Vagina (tissue), 2 donors: ENCODE data around the gene HRG. TPM values are rescaled to one million over a fixed set of nuclear protein-coding genes. Genes with fewer than 3 reads are reported as not detected.
A peak's percentile ranks its signal among the peaks of the same experiment; 100 is the strongest.

Experiments used
- DNase-seq, 2 donors: peaks; one replicate each; pipeline ENCODE4 v3.0.0-alpha.2; 2017; ENCODE audit errors: extremely low spot score in 2 of 2
- H3K27ac ChIP-seq: fragments of 200-600 bp; sonication (generic); one replicate; pipeline ENCODE4 v1.5.1; 2019
- H3K27me3 ChIP-seq: fragments of 200-600 bp; sonication (generic); one replicate; pipeline ENCODE4 v1.5.1; 2019
- H3K36me3 ChIP-seq, 2 donors: fragments of 200-600 bp; sonication (generic); one replicate each; pipeline ENCODE4 v1.5.1; 2017 to 2019
- H3K4me1 ChIP-seq: fragments of 200-600 bp; sonication (generic); one replicate; pipeline ENCODE4 v1.5.1; 2019
- H3K4me3 ChIP-seq, 2 donors: fragments of 200-600 bp; sonication (generic); 1 replicate in 1 of 2; 2 replicates in 1 of 2; pipeline ENCODE4 v1.5.1; 2016 to 2019
- H3K9me3 ChIP-seq: fragments of 200-600 bp; sonication (generic); one replicate; pipeline ENCODE4 v1.5.1; 2019
- CTCF ChIP-seq, 3 experiments: fragments of 450-650 bp in 2 of 3; fragments of 200-600 bp in 1 of 3; sonication (generic) in 1 of 3; IDR thresholded peaks; one replicate each; pipeline ENCODE4 v1.5.1; 2017 to 2019; ENCODE audit warnings: antibody characterized with exemption in 3 of 3, mild to moderate bottlenecking in 2 of 3, moderate library complexity in 2 of 3
- POLR2A ChIP-seq, 2 donors: fragments of 450-650 bp; IDR thresholded peaks; one replicate each; pipeline ENCODE4 v1.6.1; 2017; ENCODE audit warnings: antibody characterized with exemption in 2 of 2, mild to moderate bottlenecking in 2 of 2, moderate library complexity in 2 of 2
- POLR2AphosphoS5 ChIP-seq, 2 donors: sonication (generic); formaldehyde crosslinking; IDR thresholded peaks; one replicate each; pipeline ENCODE4 v1.9.0; 2017; ENCODE audit warnings: antibody characterized with exemption in 2 of 2, mild to moderate bottlenecking in 2 of 2, low read depth in 1 of 2; ENCODE audit not compliant: insufficient read depth in 1 of 2
- intact Hi-C: fragments of 100-400 bp; cut with DNase I; formaldehyde crosslinking; loops from one replicate; pipeline ENCODE4 v1.15.1; 2023
- total RNA-seq: library from RNA; depleted of rRNA; stranded (reverse); fragments of >200 nt; gene quantifications from one replicate; pipeline ENCODE4 v1.2.3, GENCODE V29; 2016

Gene HRG
- 0.25 TPM for total RNA-seq

- Histone ChIP-seq H3K36me3 (no peaks in the 10 kb centered on the region), H3K4me1 (no peaks in the 10 kb centered on the region), H3K4me3 (no peak within 1 kb of the TSS), H3K27ac (no peak within 1 kb of the TSS), H3K27me3 (no peaks in the 10 kb centered on the region), H3K9me3 (no peaks in the 10 kb centered on the region)
- DNase-seq = no peak
- TF ChIP-seq POLR2AphosphoS5 (IDR thresholded peaks at IDR 0.05; ENCODE audit: insufficient read depth in 1 of 2, low read depth in 1 of 2) = no peak
- intact Hi-C loops = loop anchor here (5.0 kb wide), 1 partner anchor 573 kb away; no protein-coding TSS in a partner anchor
Measured at GRCh38 chr3:186665625-186666188, at the start of gene HRG. TSS of gene HRG (plus strand) at chr3:186666014. CDS start at chr3:186666032, 18 bp downstream.

GRCh38 chr3:186616299-186616617 is 49.6 kb upstream of the HRG start:
- no peaks in the 10 kb centered on the region for H3K27me3 ChIP-seq

GRCh38 chr3:186617036-186617946 is 48.5 kb upstream of the HRG start:
- Histone ChIP-seq H3K4me1 (no peaks in the 10 kb centered on the region), H3K4me3 (peak overlapping the region; percentile 5 to 12), H3K27ac (no peak overlapping the region), H3K27me3 (no peaks in the 10 kb centered on the region), H3K36me3 (no peaks in the 10 kb centered on the region), H3K9me3 (no peaks in the 10 kb centered on the region)
- TF ChIP-seq POLR2AphosphoS5 (IDR thresholded peaks at IDR 0.05; ENCODE audit: insufficient read depth in 1 of 2, low read depth in 1 of 2) = peak; percentile 37 to 48
- TF ChIP-seq CTCF (IDR thresholded peaks at IDR 0.05) = peak; percentile 48 to 82 (median 70)
- TF ChIP-seq POLR2A (IDR thresholded peaks at IDR 0.05) = no peak
- intact Hi-C loops = no loop called here
- no peak for DNase-seq

More at GRCh38 chr3:186616299-186616617, 49.6 kb upstream of the HRG start:
- Histone ChIP-seq H3K27ac (no peak overlapping the region), H3K9me3 (no peaks in the 10 kb centered on the region), H3K4me3 (no peak overlapping the region), H3K36me3 (no peaks in the 10 kb centered on the region), H3K4me1 (no peaks in the 10 kb centered on the region)
- intact Hi-C loops = no loop called here
- TF ChIP-seq CTCF (IDR thresholded peaks at IDR 0.05) (no peak), POLR2A (IDR thresholded peaks at IDR 0.05) (no peak), POLR2AphosphoS5 (IDR thresholded peaks at IDR 0.05; ENCODE audit: insufficient read depth in 1 of 2, low read depth in 1 of 2) (no peak)
- DNase-seq = no peak

- DNase-seq = no peak
- intact Hi-C loops = no loop called here
- H3K27ac ChIP-seq = no peak overlapping the region
- H3K4me3 ChIP-seq = no peak overlapping the region
- no peaks in the 10 kb centered on the region for H3K36me3 ChIP-seq
- H3K27me3 ChIP-seq = no peaks in the 10 kb centered on the region
- TF ChIP-seq CTCF (IDR thresholded peaks at IDR 0.05) = no peak
- no peak for TF ChIP-seq POLR2AphosphoS5 (IDR thresholded peaks at IDR 0.05; ENCODE audit: insufficient read depth in 1 of 2, low read depth in 1 of 2)
- TF ChIP-seq POLR2A (IDR thresholded peaks at IDR 0.05) = no peak
- H3K4me1 ChIP-seq = no peaks in the 10 kb centered on the region
- no peaks in the 10 kb centered on the region for H3K9me3 ChIP-seq
Measured at GRCh38 chr3:186618318-186618938, 47.4 kb upstream of the HRG start.

- Histone ChIP-seq H3K4me1 (no peaks in the 10 kb centered on the region), H3K4me3 (no peak overlapping the region), H3K27me3 (no peaks in the 10 kb centered on the region), H3K27ac (no peak overlapping the region), H3K9me3 (no peaks in the 10 kb centered on the region), H3K36me3 (no peaks in the 10 kb centered on the region)
- intact Hi-C loops = no loop called here
- TF ChIP-seq POLR2A (IDR thresholded peaks at IDR 0.05) (no peak), CTCF (IDR thresholded peaks at IDR 0.05) (no peak), POLR2AphosphoS5 (IDR thresholded peaks at IDR 0.05; ENCODE audit: insufficient read depth in 1 of 2, low read depth in 1 of 2) (no peak)
- no peak for DNase-seq
Measured at GRCh38 chr3:186619787-186620212, 46.0 kb upstream of the HRG start.
